HCT116 (cell line): ENCODE results near the gene MTHFD1L. TPM values are rescaled to one million over a fixed set of nuclear protein-coding genes. Genes with fewer than 3 reads are reported as not detected.

Source experiments
- ATAC-seq: fragments of 200-7000 bp; cut with Tn5 transposase; 2 replicates; pipeline ENCODE4 v1.9.1; 2020; ENCODE audit warnings: mild to moderate bottlenecking, moderate library complexity
- BruUV-seq: library from RNA; stranded (reverse); fragments of 400-500 nt; replicated peaks from 2 replicates; lab custom pipeline; 2021; lab: Mats Ljungman, UMichigan
- CTCF ChIA-PET: fragments of 300-600 bp; sonication (Branson Sonifier 250); formaldehyde crosslinking; loops from one replicate; lab custom pipeline; 2021; ENCODE audit warnings: antibody characterized with exemption; lab: Charles Lee
- POLR2A ChIA-PET: fragments of 300-600, 350-600 bp; sonication (Branson Sonifier 250); formaldehyde crosslinking; loops from one replicate; lab custom pipeline; 2021; ENCODE audit warnings: antibody characterized with exemption; lab: Charles Lee
- RAD21 ChIA-PET, 2 experiments: fragments of 300-600 bp; sonication (Branson Sonifier 250); formaldehyde crosslinking; loops; one replicate each; lab custom pipeline; 2023; ENCODE audit warnings: low total read pairs in 2 of 2; ENCODE audit not compliant: uncharacterized antibody in 2 of 2, unreplicated experiment in 2 of 2, low non-redundant PET in 1 of 2; lab: Charles Lee
- DNase-seq: peaks from one replicate; pipeline ENCODE4 v3.0.0-alpha.2; 2010; ENCODE audit warnings: low read depth, low spot score
- H2AFZ ChIP-seq: fragments of 200-600 bp; shearing (Covaris generic), sonication (generic); 2 replicates; pipeline ENCODE4 v1.6.1; 2017; ENCODE audit warnings: low read depth, mixed run types, mixed read lengths, antibody characterized with exemption, low read length; ENCODE audit not compliant: poor library complexity, severe bottlenecking
- H3K27ac ChIP-seq: 2 replicates; pipeline ENCODE4 v1.5.1; 2012; ENCODE audit warnings: low read depth, low read length
- H3K27me3 ChIP-seq: fragments of 200-600 bp; sonication (generic); 2 replicates; pipeline ENCODE4 v1.6.1; 2016; ENCODE audit warnings: mixed run types, low read length, mixed read lengths; ENCODE audit not compliant: insufficient read depth
- H3K36me3 ChIP-seq, 2 experiments: fragments of 200-500 bp in 1 of 2; fragments of 200-600 bp in 1 of 2; sonication (Bioruptor generic) in 1 of 2; sonication (generic) in 1 of 2; 2 replicates each; pipeline versions ENCODE4 v1.5.1 to v1.6.1; 2014 to 2016; ENCODE audit warnings: low read length in 2 of 2, inconsistent platforms in 1 of 2, mixed read lengths in 1 of 2, mixed run types in 1 of 2; ENCODE audit not compliant: insufficient read depth in 2 of 2, control insufficient read depth in 1 of 2
- H3K4me1 ChIP-seq, 2 experiments: fragments of 200-600 bp in 1 of 2; sonication (generic) in 1 of 2; 2 replicates each; pipeline versions ENCODE4 v1.5.1 to v1.6.1; 2012 to 2017; ENCODE audit warnings: low read length in 2 of 2, inconsistent platforms in 1 of 2, mild to moderate bottlenecking in 1 of 2, mixed read lengths in 1 of 2, mixed run types in 1 of 2, moderate library complexity in 1 of 2; ENCODE audit not compliant: insufficient read depth in 2 of 2, control insufficient read depth in 1 of 2
- H3K4me2 ChIP-seq: fragments of 200-600 bp; sonication (generic); 2 replicates; pipeline ENCODE4 v1.6.1; 2017; ENCODE audit warnings: mixed run types, low read length, mixed read lengths
- H3K4me3 ChIP-seq, 2 experiments: fragments of 200-600 bp in 1 of 2; sonication (generic) in 1 of 2; replicated peaks in 1 of 2; 2 replicates each; pipeline ENCODE4 v1.5.1; 2011 to 2016; ENCODE audit warnings: low read length in 2 of 2, control low read depth in 1 of 2, low read depth in 1 of 2, mild to moderate bottlenecking in 1 of 2, mixed read lengths in 1 of 2, mixed run types in 1 of 2
- H3K79me2 ChIP-seq: fragments of 200-600 bp; sonication (generic); 2 replicates; pipeline ENCODE4 v1.6.1; 2017; ENCODE audit warnings: mild to moderate bottlenecking, mixed run types, low read length, moderate library complexity, mixed read lengths; ENCODE audit not compliant: insufficient read depth
- H3K9ac ChIP-seq: fragments of 200-600 bp; sonication (generic); 2 replicates; pipeline ENCODE4 v1.6.1; 2016; ENCODE audit warnings: low read length, mixed read lengths
- H3K9me2 ChIP-seq: fragments of 200-600 bp; sonication (generic), shearing (Covaris generic); 2 replicates; pipeline ENCODE4 v1.6.1; 2017; ENCODE audit warnings: mixed run types, mild to moderate bottlenecking, moderate library complexity; ENCODE audit not compliant: insufficient read depth
- H3K9me3 ChIP-seq, 2 experiments: fragments of 200-500 bp in 1 of 2; fragments of 200-600 bp in 1 of 2; sonication (Bioruptor generic) in 1 of 2; sonication (generic) in 1 of 2; 2 replicates each; pipeline ENCODE4 v1.6.1; 2014 to 2017; ENCODE audit warnings: low read length in 2 of 2, mixed read lengths in 2 of 2, inconsistent platforms in 1 of 2, low read depth in 1 of 2, mild to moderate bottlenecking in 1 of 2, mixed run types in 1 of 2, moderate library complexity in 1 of 2; ENCODE audit not compliant: control insufficient read depth in 1 of 2, insufficient read depth in 1 of 2
- H4K20me1 ChIP-seq: fragments of 200-600 bp; sonication (generic), shearing (Covaris generic); 2 replicates; pipeline ENCODE4 v1.6.1; 2017; ENCODE audit warnings: mixed run types, mild to moderate bottlenecking, moderate library complexity; ENCODE audit not compliant: insufficient read depth
- CBX3 ChIP-seq: IDR thresholded peaks from 2 replicates; pipeline ENCODE4 v1.6.1; 2012; ENCODE audit warnings: low read depth
- CEBPB ChIP-seq: IDR thresholded peaks from 2 replicates; pipeline ENCODE4 v1.6.1; 2012; ENCODE audit warnings: low read depth
- CTCF ChIP-seq, 3 experiments: fragments of 200-600 bp in 1 of 3; sonication (generic) in 1 of 3; IDR thresholded peaks in 2 of 3; conservative IDR thresholded peaks in 1 of 3; 2 replicates each; pipeline ENCODE4 v1.5.1; 2012 to 2017; ENCODE audit warnings: low read depth in 2 of 3, low read length in 2 of 3, antibody characterized with exemption in 1 of 3, borderline replicate concordance in 1 of 3, control low read depth in 1 of 3, mild to moderate bottlenecking in 1 of 3, mixed read lengths in 1 of 3, mixed run types in 1 of 3, moderate library complexity in 1 of 3; ENCODE audit not compliant: insufficient read depth in 1 of 3
- EZH2phosphoT487 ChIP-seq: fragments of 200-600 bp; IDR thresholded peaks from 2 replicates; pipeline ENCODE4 v1.6.1; 2018; ENCODE audit warnings: antibody characterized with exemption, borderline replicate concordance
- FOSL1 ChIP-seq: IDR thresholded peaks from 2 replicates; pipeline ENCODE4 v1.6.1; 2012; ENCODE audit warnings: low read depth
- MAX ChIP-seq: IDR thresholded peaks from 2 replicates; pipeline ENCODE4 v1.6.1; 2012
- POLR2A ChIP-seq: IDR thresholded peaks from 2 replicates; pipeline ENCODE4 v1.7.0; 2011; ENCODE audit warnings: borderline replicate concordance; ENCODE audit not compliant: insufficient read depth, insufficient read length; ENCODE audit errors: extremely low read depth
- RAD21 ChIP-seq: IDR thresholded peaks from 2 replicates; pipeline ENCODE4 v1.6.1; 2012; ENCODE audit warnings: low read depth, mild to moderate bottlenecking
- SIN3A ChIP-seq: IDR thresholded peaks from 2 replicates; pipeline ENCODE4 v1.6.1; 2012; ENCODE audit warnings: low read depth
- TCF7L2 ChIP-seq: IDR thresholded peaks from 2 replicates; pipeline ENCODE4 v1.7.0; 2011; ENCODE audit warnings: borderline replicate concordance, inconsistent platforms; ENCODE audit not compliant: insufficient read depth, insufficient read length; ENCODE audit errors: extremely low read depth
- ZNF274 ChIP-seq: fragments of 200-500 bp; sonication (Bioruptor generic); IDR thresholded peaks from 2 replicates; pipeline ENCODE4 v1.6.1; 2014; ENCODE audit warnings: mild to moderate bottlenecking, low read depth, low read length, inconsistent platforms
- intact Hi-C: fragments of 100-400 bp; cut with micrococcal nuclease; formaldehyde crosslinking; loops from 2 replicates; pipeline ENCODE4 v1.10.0; 2022
- total RNA-seq: library from RNA; stranded (reverse); gene quantifications from one replicate; pipeline ENCODE4 v1.2.1, GENCODE V29; 2021; ENCODE audit not compliant: unreplicated experiment

MTHFD1L gene
- total RNA-seq, 1 experiment from 2014 or later: 127 TPM

DNA sequence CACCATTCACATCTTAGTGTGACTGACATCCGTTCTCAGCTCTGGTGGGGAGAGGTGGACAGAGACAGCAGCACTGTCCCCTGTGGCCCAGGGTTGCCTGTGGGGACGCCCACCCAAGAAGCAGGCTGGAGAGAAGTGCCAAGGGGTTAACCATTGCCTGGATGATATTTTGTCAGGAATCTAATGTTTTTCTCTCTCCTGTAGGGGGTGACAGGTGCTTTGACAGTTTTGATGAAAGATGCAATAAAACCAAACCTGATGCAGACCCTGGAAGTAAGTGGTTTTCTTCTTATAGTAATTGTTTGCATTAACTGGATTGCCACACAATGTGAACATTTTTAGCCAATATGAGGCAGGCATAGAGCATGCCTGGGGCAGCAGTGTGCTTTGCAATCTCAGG is 99.3 kb downstream of the MTHFD1L start:
- Histone ChIP-seq H3K9me3 (no peaks in the 10 kb centered on the region), H3K79me2 (no peaks in the 10 kb centered on the region), H4K20me1 (no peaks in the 10 kb centered on the region), H3K27ac (no peak overlapping the region), H3K4me1 (peaks cover 0 to 2% of the 10 kb centered on the region in 2 experiments; a peak in 1 of 4 replicates), H3K27me3 (no peaks in the 10 kb centered on the region), H3K9ac (no peak overlapping the region), H3K36me3 (peaks cover 4 to 17% of the 10 kb centered on the region in 2 experiments; a peak in 2 of 4 replicates), H3K9me2 (no peaks in the 10 kb centered on the region), H3K4me2 (no peak overlapping the region), H2AFZ (no peak overlapping the region), H3K4me3 (no peak overlapping the region)
- ChIA-PET POLR2A (no interaction called here), RAD21 (no interaction called here), CTCF (no interaction called here)
- DNase-seq (no peak), ATAC-seq (no peak)
- intact Hi-C loops: no loop called here
- TF ChIP-seq CBX3 (no peak), RAD21 (peak; percentile 47), TCF7L2 (no peak), SIN3A (no peak), ZNF274 (no peak), FOSL1 (no peak), MAX (no peak), EZH2phosphoT487 (no peak), POLR2A (no peak), CTCF (IDR thresholded peaks at IDR 0.05 in 2 of 3, conservative IDR thresholded peaks at IDR 0.05 in 1 of 3; ENCODE audit: borderline replicate concordance in 1 of 3, insufficient read depth in 1 of 3, low read depth in 2 of 3, low read length in 2 of 3) (peak in 2 of 3 experiments; percentile 10 to 34; a peak in 2 of 6 replicates), CEBPB (no peak)
- BruUV-seq: no TSS peak
